ENCODE data around the gene DPY30.
"Not testable (repeated sequence)": the region's sequence is repeated elsewhere in the genome, so short reads cannot be mapped to it uniquely, and the experiment has no call there.

DPY30 gene

GRCh38 chr2:32039447-32040219 is at the start of gene DPY30:
TSS of gene DPY30 (minus strand) at chr2:32039805. CDS start at chr2:32039456, 349 bp downstream.
- peak; percentile 91 for DNase-seq

GRCh38 chr2:32074134-32074506 is 34.5 kb upstream of the DPY30 start:
- DNase-seq = no peak

GRCh38 chr2:32067549-32067948 is 27.9 kb upstream of the DPY30 start:
- no peak for DNase-seq

- DNase-seq = no peak
These were observed 25.1 kb upstream of the DPY30 start for GRCh38 chr2:32064713-32065112.

GRCh38 chr2:32064021-32064601 is 24.5 kb upstream of the DPY30 start:
- DNase-seq = peak; percentile 11

- DNase-seq = peak; percentile 96
These were observed 23.9 kb upstream of the DPY30 start, which contains the start of gene SPAST for GRCh38 chr2:32063310-32064020. TSS of gene SPAST (plus strand) at chr2:32063556. CDS start at chr2:32063832, 276 bp downstream.

- DNase-seq = no peak
These were observed 22.6 kb upstream of the DPY30 start for GRCh38 chr2:32061973-32062861.

- no peak for DNase-seq
These were observed 21.8 kb upstream of the DPY30 start for GRCh38 chr2:32061430-32061829.

GRCh38 chr2:32060266-32060665 is 20.7 kb upstream of the DPY30 start:
- no peak for DNase-seq

- no peak for DNase-seq
These were observed 18.5 kb upstream of the DPY30 start for GRCh38 chr2:32058130-32058529.

- not testable (repeated sequence) for DNase-seq
These were observed 15.0 kb upstream of the DPY30 start for GRCh38 chr2:32054583-32054982.

GRCh38 chr2:32051836-32052439 is 12.3 kb upstream of the DPY30 start:
- DNase-seq = no peak

GRCh38 chr2:32043561-32043960 is 4.0 kb upstream of the DPY30 start:
- no peak for DNase-seq

GRCh38 chr2:32034198-32034887 is 5.3 kb downstream of the DPY30 start:
- not testable (repeated sequence) for DNase-seq

- DNase-seq = not testable (repeated sequence)
These were observed 20.7 kb downstream of the DPY30 start for GRCh38 chr2:32018789-32019482.

- DNase-seq = no peak
These were observed 26.7 kb downstream of the DPY30 start for GRCh38 chr2:32012872-32013271.

GRCh38 chr2:32011485-32011960 is 28.1 kb downstream of the DPY30 start:
- DNase-seq = no peak

GRCh38 chr2:32010670-32011484 is 28.7 kb downstream of the DPY30 start, which contains the start of gene MEMO1:
TSS of gene MEMO1 (minus strand) at chr2:32011008. CDS start at chr2:32010247, 761 bp downstream.
- DNase-seq = peak; percentile 92

GRCh38 chr2:32010280-32010669 is 29.3 kb downstream of the DPY30 start:
- peak; percentile 75 for DNase-seq
